Central memory CD8-positive, alpha-beta T cell (primary cell): ENCODE results near the gene MST1.

ENCODE experiments used
- ATAC-seq: fragments of 150-1000 bp; cut with Tn5 transposase; replicated peaks from 2 replicates; pipeline ENCODE4 v1.10.0; 2022; ENCODE audit warnings: mild to moderate bottlenecking, moderate FRiP score, moderate number of reproducible peaks; ENCODE audit not compliant: poor library complexity, severe bottlenecking; ENCODE audit errors: extremely low read depth
- DNase-seq, 2 donors: peaks; one replicate each; pipeline ENCODE4 v3.0.0; 2021; ENCODE audit warnings: low spot score in 2 of 2
- H3K27ac Mint-ChIP-seq: one replicate; pipeline ENCODE4 v1.8.0; 2022; ENCODE audit warnings: low read depth, mild to moderate bottlenecking, moderate library complexity, mixed read lengths
- H3K27me3 Mint-ChIP-seq: one replicate; pipeline ENCODE4 v1.8.0; 2022; ENCODE audit warnings: mixed read lengths
- H3K36me3 Mint-ChIP-seq: one replicate; pipeline ENCODE4 v1.8.0; 2022; ENCODE audit warnings: mild to moderate bottlenecking, moderate library complexity, mixed read lengths; ENCODE audit not compliant: insufficient read depth
- H3K4me1 Mint-ChIP-seq: one replicate; pipeline ENCODE4 v1.8.0; 2022; ENCODE audit warnings: mixed read lengths
- H3K4me3 Mint-ChIP-seq: one replicate; pipeline ENCODE4 v1.8.0; 2022; ENCODE audit warnings: mild to moderate bottlenecking, moderate library complexity, mixed read lengths
- H3K9me3 Mint-ChIP-seq: one replicate; pipeline ENCODE4 v1.8.0; 2022; ENCODE audit warnings: mixed read lengths

Gene MST1

GRCh38 chr3:49664300-49664699 is 25.0 kb downstream of the MST1 start:
- no peak for DNase-seq
- H3K4me3 Mint-ChIP-seq: no peak overlapping the region
- no peaks in the 10 kb centered on the region for H3K9me3 Mint-ChIP-seq
- no peak overlapping the region for H3K27ac Mint-ChIP-seq
- no peaks in the 10 kb centered on the region for H3K4me1 Mint-ChIP-seq
- H3K27me3 Mint-ChIP-seq: peaks cover 8% of the 10 kb centered on the region
- no peak for ATAC-seq
- H3K36me3 Mint-ChIP-seq: peaks cover 3% of the 10 kb centered on the region

- DNase-seq: no peak
- no peaks in the 10 kb centered on the region for H3K9me3 Mint-ChIP-seq
- H3K4me1 Mint-ChIP-seq: no peaks in the 10 kb centered on the region
- peaks cover 8% of the 10 kb centered on the region for H3K27me3 Mint-ChIP-seq
- peaks cover 3% of the 10 kb centered on the region for H3K36me3 Mint-ChIP-seq
- no peak overlapping the region for H3K4me3 Mint-ChIP-seq
- no peak overlapping the region for H3K27ac Mint-ChIP-seq
- ATAC-seq: no peak
Measured at GRCh38 chr3:49663831-49664230, 25.4 kb downstream of the MST1 start.

- DNase-seq: no peak
- no peak for ATAC-seq
- Mint-ChIP-seq H3K9me3 (no peaks in the 10 kb centered on the region), H3K27me3 (peaks cover 8% of the 10 kb centered on the region), H3K36me3 (peaks cover 3% of the 10 kb centered on the region), H3K4me1 (no peaks in the 10 kb centered on the region), H3K27ac (no peak overlapping the region), H3K4me3 (no peak overlapping the region)
Measured at GRCh38 chr3:49662720-49663413, 26.4 kb downstream of the MST1 start.

GRCh38 chr3:49662021-49662420 is 27.3 kb downstream of the MST1 start:
- no peaks in the 10 kb centered on the region for H3K4me1 Mint-ChIP-seq
- ATAC-seq (no peak), DNase-seq (no peak)
- no peak overlapping the region for H3K27ac Mint-ChIP-seq
- H3K36me3 Mint-ChIP-seq: peaks cover 3% of the 10 kb centered on the region
- H3K27me3 Mint-ChIP-seq: peaks cover 8% of the 10 kb centered on the region
- H3K4me3 Mint-ChIP-seq: no peak overlapping the region
- no peaks in the 10 kb centered on the region for H3K9me3 Mint-ChIP-seq

- Mint-ChIP-seq H3K9me3 (no peaks in the 10 kb centered on the region), H3K4me3 (no peak overlapping the region), H3K36me3 (peaks cover 3% of the 10 kb centered on the region), H3K4me1 (no peaks in the 10 kb centered on the region), H3K27ac (no peak overlapping the region), H3K27me3 (peaks cover 8% of the 10 kb centered on the region)
- ATAC-seq (no peak), DNase-seq (no peak)
Measured at GRCh38 chr3:49661281-49661680, 28.0 kb downstream of the MST1 start.

- DNase-seq: no peak
- no peak overlapping the region for H3K4me3 Mint-ChIP-seq
- no peak overlapping the region for H3K27ac Mint-ChIP-seq
- ATAC-seq: no peak
- no peaks in the 10 kb centered on the region for H3K9me3 Mint-ChIP-seq
- peaks cover 8% of the 10 kb centered on the region for H3K27me3 Mint-ChIP-seq
- H3K36me3 Mint-ChIP-seq: no peaks in the 10 kb centered on the region
- H3K4me1 Mint-ChIP-seq: no peaks in the 10 kb centered on the region
Measured at GRCh38 chr3:49659756-49660155, 29.5 kb downstream of the MST1 start.

- H3K27ac Mint-ChIP-seq: no peak overlapping the region
- H3K36me3 Mint-ChIP-seq: no peaks in the 10 kb centered on the region
- no peaks in the 10 kb centered on the region for H3K4me1 Mint-ChIP-seq
- peaks cover 8% of the 10 kb centered on the region for H3K27me3 Mint-ChIP-seq
- no peak for ATAC-seq
- H3K4me3 Mint-ChIP-seq: no peak overlapping the region
- no peak for DNase-seq
- H3K9me3 Mint-ChIP-seq: no peaks in the 10 kb centered on the region
Measured at GRCh38 chr3:49658711-49659110, 30.6 kb downstream of the MST1 start.

- H3K4me1 Mint-ChIP-seq: no peaks in the 10 kb centered on the region
- DNase-seq (no peak), ATAC-seq (no peak)
- H3K9me3 Mint-ChIP-seq: no peaks in the 10 kb centered on the region
- no peak overlapping the region for H3K27ac Mint-ChIP-seq
- H3K36me3 Mint-ChIP-seq: no peaks in the 10 kb centered on the region
- no peak overlapping the region for H3K4me3 Mint-ChIP-seq
- peaks cover 8% of the 10 kb centered on the region for H3K27me3 Mint-ChIP-seq
Measured at GRCh38 chr3:49657208-49657915, 31.9 kb downstream of the MST1 start.

GRCh38 chr3:49656541-49657112 is 32.6 kb downstream of the MST1 start:
- Mint-ChIP-seq H3K9me3 (no peaks in the 10 kb centered on the region), H3K27ac (no peak overlapping the region), H3K4me3 (no peak overlapping the region), H3K4me1 (no peaks in the 10 kb centered on the region), H3K27me3 (peaks cover 6% of the 10 kb centered on the region), H3K36me3 (no peaks in the 10 kb centered on the region)
- ATAC-seq (no peak), DNase-seq (no peak)

GRCh38 chr3:49655731-49656285 is 33.5 kb downstream of the MST1 start:
- no peak overlapping the region for H3K4me3 Mint-ChIP-seq
- no peaks in the 10 kb centered on the region for H3K4me1 Mint-ChIP-seq
- DNase-seq (no peak), ATAC-seq (no peak)
- no peak overlapping the region for H3K27ac Mint-ChIP-seq
- H3K27me3 Mint-ChIP-seq: no peaks in the 10 kb centered on the region
- H3K36me3 Mint-ChIP-seq: no peaks in the 10 kb centered on the region
- no peaks in the 10 kb centered on the region for H3K9me3 Mint-ChIP-seq

GRCh38 chr3:49654955-49655556 is 34.2 kb downstream of the MST1 start:
- Mint-ChIP-seq H3K4me3 (no peak overlapping the region), H3K9me3 (no peaks in the 10 kb centered on the region), H3K27me3 (no peaks in the 10 kb centered on the region), H3K4me1 (no peaks in the 10 kb centered on the region), H3K36me3 (no peaks in the 10 kb centered on the region), H3K27ac (no peak overlapping the region)
- ATAC-seq (no peak), DNase-seq (no peak)

GRCh38 chr3:49654176-49654825 is 35.0 kb downstream of the MST1 start:
- Mint-ChIP-seq H3K4me1 (no peaks in the 10 kb centered on the region), H3K4me3 (no peak overlapping the region), H3K36me3 (no peaks in the 10 kb centered on the region), H3K27me3 (no peaks in the 10 kb centered on the region), H3K27ac (no peak overlapping the region), H3K9me3 (no peaks in the 10 kb centered on the region)
- no peak for ATAC-seq
- no peak for DNase-seq
